ENCODE measurements around the gene BNIPL. TPM values are rescaled to one million over a fixed set of nuclear protein-coding genes. Genes with fewer than 3 reads are reported as not detected.

Gene BNIPL
- total RNA-seq, 1 donor from 2014 or later: 0.17 TPM

GRCh38 chr1:151010346-151010726 is 26.1 kb upstream of the BNIPL start:
- no peak for DNase-seq

GRCh38 chr1:151011154-151011850 is 25.1 kb upstream of the BNIPL start:
- DNase-seq: no peak

GRCh38 chr1:151012684-151013471 is 23.5 kb upstream of the BNIPL start:
- DNase-seq: no peak

- no peak for DNase-seq
These were observed 22.9 kb upstream of the BNIPL start for GRCh38 chr1:151013518-151013917.

- DNase-seq: peak; percentile 89
These were observed 11.7 kb upstream of the BNIPL start for GRCh38 chr1:151024540-151025146.

GRCh38 chr1:151026460-151026859 is 9.9 kb upstream of the BNIPL start:
- DNase-seq: no peak

- DNase-seq: no peak
These were observed 4.2 kb upstream of the BNIPL start for GRCh38 chr1:151032164-151032563.

- DNase-seq: no peak
These were observed 1.2 kb upstream of the BNIPL start for GRCh38 chr1:151035167-151035566.

- no peak for DNase-seq
These were observed 646 bp downstream of the BNIPL start for GRCh38 chr1:151037032-151037431.

- DNase-seq: no peak
These were observed 3.1 kb downstream of the BNIPL start for GRCh38 chr1:151039521-151039920.

GRCh38 chr1:151043163-151043562 is 6.8 kb downstream of the BNIPL start:
- no peak for DNase-seq

- DNase-seq: peak; percentile 64
These were observed 11.2 kb downstream of the BNIPL start, which contains the start of gene C1orf56 for GRCh38 chr1:151047591-151047924. Gene C1orf56, plus strand, starts transcription at chr1:151047751. Its CDS starts 97 bp downstream, at chr1:151047848.

- DNase-seq: peak; percentile 86
These were observed 11.7 kb downstream of the BNIPL start for GRCh38 chr1:151047925-151048644.

- no peak for DNase-seq
These were observed 12.3 kb downstream of the BNIPL start for GRCh38 chr1:151048645-151049032.

GRCh38 chr1:151049458-151049857 is 13.1 kb downstream of the BNIPL start:
- DNase-seq: no peak

- no peak for DNase-seq
These were observed 13.8 kb downstream of the BNIPL start for GRCh38 chr1:151050051-151050688.

- no peak for DNase-seq
These were observed 15.1 kb downstream of the BNIPL start for GRCh38 chr1:151051356-151052009.

GRCh38 chr1:151054971-151055547 is 18.7 kb downstream of the BNIPL start:
- no peak for DNase-seq

- no peak for DNase-seq
These were observed 19.2 kb downstream of the BNIPL start for GRCh38 chr1:151055581-151055980.

GRCh38 chr1:151056149-151056548 is 19.8 kb downstream of the BNIPL start:
- no peak for DNase-seq

GRCh38 chr1:151058692-151059091 is 22.3 kb downstream of the BNIPL start:
- peak; percentile 31 for DNase-seq

Measured in dermis blood vessel endothelial cell (primary cell).